NCI-H2107 (cell line): Measurements from ENCODE around the gene SNRNP48.

Experiments
- DNase-seq: peaks from one replicate; lab custom pipeline; 2025; lab: John Stamatoyannopoulos, UW

Gene SNRNP48

GRCh38 chr6:7589949-7590917 lies at the start of gene SNRNP48:
Gene SNRNP48 (plus strand): TSS chr6:7590198. CDS start chr6:7590258, 60 bp downstream.
- peak; percentile 47 for DNase-seq

- DNase-seq, result no peak
Measured at GRCh38 chr6:7540595-7540994, 49.4 kb upstream of the SNRNP48 start.

GRCh38 chr6:7541175-7542064 lies 48.6 kb upstream of the SNRNP48 start, which contains the start of gene DSP:
Gene DSP (plus strand): TSS chr6:7541671. CDS start chr6:7541916, 245 bp downstream.
- DNase-seq, result no peak

GRCh38 chr6:7542065-7542873 lies 47.7 kb upstream of the SNRNP48 start:
- DNase-seq, result no peak

GRCh38 chr6:7542874-7543624 lies 46.9 kb upstream of the SNRNP48 start:
- DNase-seq, result no peak

GRCh38 chr6:7543789-7544424 lies 46.1 kb upstream of the SNRNP48 start:
- no peak for DNase-seq

- no peak for DNase-seq
Measured at GRCh38 chr6:7544597-7544996, 45.4 kb upstream of the SNRNP48 start.

GRCh38 chr6:7545316-7546019 lies 44.5 kb upstream of the SNRNP48 start:
- DNase-seq, result no peak

- DNase-seq, result no peak
Measured at GRCh38 chr6:7546020-7546369, 44.0 kb upstream of the SNRNP48 start.

- DNase-seq, result no peak
Measured at GRCh38 chr6:7546383-7546782, 43.6 kb upstream of the SNRNP48 start.

- DNase-seq, result no peak
Measured at GRCh38 chr6:7546896-7547295, 43.1 kb upstream of the SNRNP48 start.

- DNase-seq, result no peak
Measured at GRCh38 chr6:7547315-7547714, 42.7 kb upstream of the SNRNP48 start.

GRCh38 chr6:7550433-7550801 lies 39.6 kb upstream of the SNRNP48 start:
- no peak for DNase-seq

GRCh38 chr6:7554533-7555275 lies 35.3 kb upstream of the SNRNP48 start:
- no peak for DNase-seq

- DNase-seq, result no peak
Measured at GRCh38 chr6:7555671-7556070, 34.3 kb upstream of the SNRNP48 start.

GRCh38 chr6:7556394-7557106 lies 33.4 kb upstream of the SNRNP48 start:
- no peak for DNase-seq

- DNase-seq, result no peak
Measured at GRCh38 chr6:7557652-7558051, 32.3 kb upstream of the SNRNP48 start.

GRCh38 chr6:7558781-7559180 lies 31.2 kb upstream of the SNRNP48 start:
- DNase-seq, result no peak

GRCh38 chr6:7559196-7559595 lies 30.8 kb upstream of the SNRNP48 start:
- no peak for DNase-seq
